GM12801 (cell line): ENCODE data around the gene STAT6.

Source experiments
- TF ChIP-seq, protein P1 (sequence below): IDR thresholded peaks from one replicate; pipeline ENCODE4 v1.5.1; 2011; ENCODE audit warnings: control low read depth; ENCODE audit not compliant: insufficient read length; ENCODE audit errors: extremely low read depth

STAT6 gene

DNA sequence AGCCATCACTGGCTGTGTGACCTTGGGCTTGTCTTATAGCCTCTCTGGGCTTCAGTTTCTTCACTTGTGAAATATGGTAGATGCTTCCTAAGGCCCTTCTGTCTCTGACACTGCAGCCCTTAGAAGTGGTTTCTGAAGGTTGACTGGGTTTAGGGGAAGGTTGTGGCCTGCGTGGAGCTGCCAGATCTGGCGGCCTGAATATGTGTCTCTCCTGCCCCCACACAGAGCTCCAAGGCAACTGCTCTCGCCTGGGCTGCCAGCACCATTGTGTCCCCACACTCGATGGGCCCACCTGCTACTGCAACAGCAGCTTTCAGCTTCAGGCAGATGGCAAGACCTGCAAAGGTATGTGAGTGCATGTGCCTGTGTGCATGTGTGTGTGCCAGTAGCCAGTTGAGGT is 32.3 kb upstream of the STAT6 start:
- TF ChIP-seq, protein P1, sequence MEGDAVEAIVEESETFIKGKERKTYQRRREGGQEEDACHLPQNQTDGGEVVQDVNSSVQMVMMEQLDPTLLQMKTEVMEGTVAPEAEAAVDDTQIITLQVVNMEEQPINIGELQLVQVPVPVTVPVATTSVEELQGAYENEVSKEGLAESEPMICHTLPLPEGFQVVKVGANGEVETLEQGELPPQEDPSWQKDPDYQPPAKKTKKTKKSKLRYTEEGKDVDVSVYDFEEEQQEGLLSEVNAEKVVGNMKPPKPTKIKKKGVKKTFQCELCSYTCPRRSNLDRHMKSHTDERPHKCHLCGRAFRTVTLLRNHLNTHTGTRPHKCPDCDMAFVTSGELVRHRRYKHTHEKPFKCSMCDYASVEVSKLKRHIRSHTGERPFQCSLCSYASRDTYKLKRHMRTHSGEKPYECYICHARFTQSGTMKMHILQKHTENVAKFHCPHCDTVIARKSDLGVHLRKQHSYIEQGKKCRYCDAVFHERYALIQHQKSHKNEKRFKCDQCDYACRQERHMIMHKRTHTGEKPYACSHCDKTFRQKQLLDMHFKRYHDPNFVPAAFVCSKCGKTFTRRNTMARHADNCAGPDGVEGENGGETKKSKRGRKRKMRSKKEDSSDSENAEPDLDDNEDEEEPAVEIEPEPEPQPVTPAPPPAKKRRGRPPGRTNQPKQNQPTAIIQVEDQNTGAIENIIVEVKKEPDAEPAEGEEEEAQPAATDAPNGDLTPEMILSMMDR = no peak

DNA sequence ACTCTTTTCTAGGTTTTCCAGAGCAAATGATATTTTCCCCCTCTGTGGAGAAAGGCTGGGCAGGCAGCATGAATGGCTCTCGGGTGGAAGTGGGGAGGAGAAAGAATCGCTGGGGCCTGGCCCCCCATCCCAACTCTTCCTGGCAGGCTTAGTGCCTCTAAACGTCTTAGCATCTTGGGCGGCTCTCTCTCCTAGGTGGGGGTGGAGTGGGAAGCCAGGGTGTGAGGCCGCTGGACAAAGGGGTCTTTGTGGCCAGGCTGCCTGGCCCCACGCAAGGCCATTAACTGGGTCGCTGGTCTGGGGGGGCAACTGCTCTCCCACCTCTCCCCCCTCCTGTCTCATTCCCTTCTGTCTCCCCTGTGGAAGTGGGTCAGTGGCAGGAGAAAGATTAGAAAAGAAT is 31.6 kb upstream of the STAT6 start:
- TF ChIP-seq, protein P1 = no peak

DNA sequence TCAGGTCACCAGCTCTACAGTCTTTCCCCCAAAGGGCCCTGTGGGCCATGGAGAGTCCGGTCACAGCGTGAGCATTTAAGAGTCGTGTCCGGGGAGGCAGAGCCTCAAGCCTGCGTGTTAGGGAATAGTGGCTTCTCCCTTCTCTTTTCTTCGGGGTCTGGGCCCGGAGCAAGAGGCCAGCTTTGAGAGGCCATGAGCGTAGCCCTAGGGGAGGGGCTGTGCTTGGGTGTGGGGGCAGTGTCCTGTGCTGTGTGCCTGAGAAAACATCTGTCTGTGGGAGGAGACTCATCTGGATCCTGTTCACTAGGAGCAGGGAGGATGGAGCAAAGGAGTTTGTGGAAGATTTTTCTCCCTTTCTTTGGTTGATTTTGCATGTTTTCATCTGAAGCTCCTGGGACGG is 31.0 kb upstream of the STAT6 start:
- TF ChIP-seq, protein P1 = no peak

DNA sequence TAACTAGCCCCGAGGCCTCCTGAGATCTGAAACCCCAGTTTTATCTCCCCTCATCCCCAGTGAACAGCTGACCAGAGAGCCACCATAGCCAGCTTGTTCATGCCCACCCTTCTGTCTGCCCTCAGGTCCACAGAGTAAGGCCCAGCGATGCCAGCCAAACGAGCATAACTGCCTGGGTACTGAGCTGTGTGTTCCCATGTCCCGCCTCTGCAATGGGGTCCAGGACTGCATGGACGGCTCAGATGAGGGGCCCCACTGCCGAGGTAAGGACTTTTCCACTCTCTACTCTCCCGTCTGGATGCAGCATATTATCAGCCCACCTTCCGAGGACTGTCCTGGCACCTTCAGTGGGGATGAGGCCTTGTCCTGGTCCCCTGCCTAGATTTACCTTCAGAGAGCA is 30.1 kb upstream of the STAT6 start:
- TF ChIP-seq, protein P1 = no peak

DNA sequence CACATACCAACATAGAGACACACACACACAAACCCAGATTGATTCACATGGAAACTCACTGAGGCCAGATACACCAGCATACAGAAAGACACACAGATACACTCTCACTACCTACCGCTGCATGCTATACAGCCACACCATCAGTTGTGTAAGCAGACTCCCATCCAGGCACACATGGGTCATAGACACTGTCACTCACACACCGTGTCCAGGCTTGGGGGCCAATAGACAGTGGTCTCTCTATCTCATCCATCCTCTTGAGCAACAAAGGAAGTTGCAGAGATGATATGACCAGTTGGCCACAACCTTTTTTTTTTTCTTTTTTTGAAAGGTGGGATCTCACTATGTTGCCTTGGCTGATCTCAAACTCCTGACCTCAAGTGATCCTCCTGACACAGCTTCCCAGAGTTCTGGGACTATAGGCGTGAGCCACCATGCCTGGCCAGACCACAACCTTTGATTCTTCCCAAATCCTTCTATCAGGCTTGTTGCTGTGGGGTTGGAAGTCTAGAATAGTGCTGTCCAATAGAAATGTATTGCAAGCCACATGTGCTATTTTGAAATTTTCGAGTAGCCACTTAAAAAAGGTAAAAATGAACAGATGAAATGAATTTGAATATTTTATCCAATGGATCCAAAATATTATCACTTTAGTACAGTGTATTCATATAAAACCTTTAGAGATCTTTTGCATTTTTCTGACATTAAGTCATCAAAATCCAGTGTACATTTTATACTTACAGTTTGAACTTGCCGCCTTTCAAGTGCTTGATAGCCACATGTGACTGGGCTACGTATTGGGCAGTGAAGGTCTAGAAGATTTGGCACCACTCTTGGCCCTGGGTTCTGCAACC is 28.9 kb upstream of the STAT6 start:
- TF ChIP-seq, protein P1 = no peak

DNA sequence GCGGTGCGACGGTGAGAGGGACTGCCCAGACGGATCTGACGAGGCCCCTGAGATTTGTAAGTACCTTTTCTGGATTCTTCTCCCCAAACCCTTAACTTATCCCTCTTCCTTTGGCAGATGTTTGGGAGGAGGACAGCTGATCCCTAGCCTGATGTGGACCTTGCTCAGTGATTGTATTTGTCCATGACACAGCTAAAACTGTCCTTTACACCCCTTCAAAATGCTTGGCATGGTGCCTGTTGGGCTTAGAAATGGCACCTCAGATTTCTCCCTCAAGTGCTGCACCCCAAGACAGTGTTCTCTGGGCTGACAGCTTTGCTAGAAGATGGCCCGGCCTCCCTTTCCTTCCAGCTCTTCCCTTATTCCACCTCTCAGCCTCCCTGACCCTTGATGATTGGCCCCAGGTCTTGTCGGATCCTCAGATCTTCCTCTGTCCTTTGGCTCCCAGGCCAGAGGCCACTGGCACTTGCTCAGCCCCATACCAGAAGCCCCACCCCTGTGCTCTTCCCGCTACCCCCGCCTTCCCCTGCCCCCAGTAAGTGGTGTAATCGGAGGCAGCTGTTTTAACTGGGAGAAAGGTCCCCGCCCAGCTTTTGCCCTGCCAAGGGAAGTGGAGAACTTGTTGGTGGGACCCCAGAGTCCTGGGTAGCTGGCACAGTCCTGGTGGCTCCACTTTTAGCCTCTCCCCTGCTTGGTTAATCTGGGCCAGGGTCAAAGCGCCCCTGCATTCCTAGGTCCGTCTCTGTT is 27.5 kb upstream of the STAT6 start:
- TF ChIP-seq, protein P1 = no peak

DNA sequence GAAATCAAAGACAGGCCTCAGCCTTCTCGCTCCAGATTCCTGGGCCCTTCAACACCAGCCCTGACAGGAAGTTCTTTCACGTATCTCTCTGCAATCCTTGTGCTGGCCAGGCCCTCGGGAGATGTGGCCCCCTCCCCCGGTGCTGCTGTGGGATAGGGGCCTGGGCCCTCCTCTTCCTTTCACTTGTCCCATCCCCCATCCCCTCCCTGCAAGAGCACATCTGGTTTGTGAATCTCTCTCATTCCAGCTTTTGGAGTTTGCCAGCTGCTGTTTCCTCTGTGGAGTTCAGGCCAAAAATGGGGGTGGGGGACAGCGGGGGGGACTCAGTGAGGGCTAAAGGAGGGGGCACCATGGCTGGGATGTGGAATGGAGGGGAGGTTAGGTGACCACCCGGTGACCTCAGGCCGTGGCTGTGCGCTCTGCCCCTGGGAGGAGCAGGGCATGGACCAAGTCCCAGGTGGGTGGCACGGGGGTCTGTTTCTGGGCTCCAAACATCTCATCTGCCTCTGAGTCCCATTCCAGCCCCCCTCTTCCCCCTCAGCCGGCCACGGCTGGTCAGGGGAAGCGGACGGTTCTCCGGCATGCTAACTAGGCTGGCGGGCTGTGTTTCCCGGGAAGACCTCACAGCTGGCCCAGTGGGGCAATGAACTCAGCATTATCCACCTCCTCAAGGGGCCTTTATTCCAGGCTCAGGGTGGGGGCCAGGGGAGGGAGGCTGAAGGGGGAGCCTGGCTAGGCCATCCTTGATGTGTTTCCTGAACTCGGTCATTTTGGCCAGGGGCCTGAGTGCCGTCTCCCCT is 24.6 kb upstream of the STAT6 start:
- TF ChIP-seq, protein P1 = no peak
